ENCODE data around the gene GPC3.
"Not testable (repeated sequence)": the region's sequence is repeated elsewhere in the genome, so short reads cannot be mapped to it uniquely, and the experiment has no call there.

GPC3 gene

GRCh38 chrX:133918361-133918771 is 67.0 kb downstream of the GPC3 start:
- Mint-ChIP-seq H3K4me3 (no peak overlapping the region), H3K27ac (no peak overlapping the region), H3K4me1 (ENCODE audit: low read depth) (peaks cover 9% of the 10 kb centered on the region), H3K36me3 (ENCODE audit: low read depth) (no peaks in the 10 kb centered on the region), H3K27me3 (ENCODE audit: low read depth) (no peaks in the 10 kb centered on the region), H3K9me3 (no peaks in the 10 kb centered on the region)

- Mint-ChIP-seq H3K27ac (no peak overlapping the region), H3K4me1 (ENCODE audit: low read depth) (peaks cover 3% of the 10 kb centered on the region), H3K36me3 (ENCODE audit: low read depth) (no peaks in the 10 kb centered on the region), H3K27me3 (ENCODE audit: low read depth) (no peaks in the 10 kb centered on the region), H3K4me3 (no peak overlapping the region), H3K9me3 (no peaks in the 10 kb centered on the region)
These were observed 68.2 kb downstream of the GPC3 start for GRCh38 chrX:133916984-133917722.

GRCh38 chrX:133913658-133914388 is 71.6 kb downstream of the GPC3 start:
- no peak overlapping the region for H3K4me3 Mint-ChIP-seq
- H3K4me1 Mint-ChIP-seq (ENCODE audit: low read depth): no peaks in the 10 kb centered on the region
- no peaks in the 10 kb centered on the region for H3K36me3 Mint-ChIP-seq (ENCODE audit: low read depth)
- H3K9me3 Mint-ChIP-seq: no peaks in the 10 kb centered on the region
- H3K27me3 Mint-ChIP-seq (ENCODE audit: low read depth): no peaks in the 10 kb centered on the region
- H3K27ac Mint-ChIP-seq: no peak overlapping the region

DNA sequence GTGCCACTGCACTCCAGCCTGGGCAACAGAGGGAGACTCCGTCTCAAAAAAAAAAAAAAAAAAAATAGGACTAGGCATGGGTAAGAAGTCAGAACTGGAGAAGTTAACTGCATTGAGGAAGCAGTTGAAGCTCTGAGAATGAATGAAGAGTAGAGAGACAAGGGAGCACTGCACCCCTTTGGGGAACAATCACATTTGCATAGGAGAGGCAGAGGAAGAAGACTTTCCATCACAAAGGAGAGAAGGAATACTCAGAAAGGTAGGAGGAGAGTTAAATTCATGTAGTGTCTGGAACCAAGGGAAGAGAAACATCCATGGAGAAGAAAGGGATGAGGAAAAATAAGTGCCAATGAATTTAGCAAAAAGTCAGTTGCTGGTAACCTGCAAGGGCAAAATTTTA is 72.4 kb downstream of the GPC3 start:
- Mint-ChIP-seq H3K4me1 (ENCODE audit: low read depth) (no peaks in the 10 kb centered on the region), H3K27ac (no peak overlapping the region), H3K9me3 (no peaks in the 10 kb centered on the region), H3K27me3 (ENCODE audit: low read depth) (no peaks in the 10 kb centered on the region), H3K4me3 (no peak overlapping the region), H3K36me3 (ENCODE audit: low read depth) (no peaks in the 10 kb centered on the region)

- Mint-ChIP-seq H3K4me3 (no peak overlapping the region), H3K36me3 (ENCODE audit: low read depth) (no peaks in the 10 kb centered on the region), H3K9me3 (no peaks in the 10 kb centered on the region), H3K27ac (no peak overlapping the region), H3K4me1 (ENCODE audit: low read depth) (no peaks in the 10 kb centered on the region), H3K27me3 (ENCODE audit: low read depth) (no peaks in the 10 kb centered on the region)
These were observed 73.4 kb downstream of the GPC3 start for GRCh38 chrX:133911825-133912495.

GRCh38 chrX:133910539-133910938 is 74.9 kb downstream of the GPC3 start:
- H3K4me3 Mint-ChIP-seq: no peak overlapping the region
- no peak overlapping the region for H3K27ac Mint-ChIP-seq
- no peaks in the 10 kb centered on the region for H3K27me3 Mint-ChIP-seq (ENCODE audit: low read depth)
- H3K9me3 Mint-ChIP-seq: no peaks in the 10 kb centered on the region
- H3K36me3 Mint-ChIP-seq (ENCODE audit: low read depth): no peaks in the 10 kb centered on the region
- H3K4me1 Mint-ChIP-seq (ENCODE audit: low read depth): no peaks in the 10 kb centered on the region

GRCh38 chrX:133909888-133910287 is 75.5 kb downstream of the GPC3 start:
- Mint-ChIP-seq H3K4me3 (no peak overlapping the region), H3K27ac (no peak overlapping the region), H3K36me3 (ENCODE audit: low read depth) (no peaks in the 10 kb centered on the region), H3K4me1 (ENCODE audit: low read depth) (no peaks in the 10 kb centered on the region), H3K27me3 (ENCODE audit: low read depth) (no peaks in the 10 kb centered on the region), H3K9me3 (no peaks in the 10 kb centered on the region)

- Mint-ChIP-seq H3K36me3 (ENCODE audit: low read depth) (no peaks in the 10 kb centered on the region), H3K27ac (no peak overlapping the region), H3K27me3 (ENCODE audit: low read depth) (no peaks in the 10 kb centered on the region), H3K4me3 (no peak overlapping the region), H3K4me1 (ENCODE audit: low read depth) (no peaks in the 10 kb centered on the region), H3K9me3 (no peaks in the 10 kb centered on the region)
These were observed 77.0 kb downstream of the GPC3 start for GRCh38 chrX:133908223-133908955.

DNA sequence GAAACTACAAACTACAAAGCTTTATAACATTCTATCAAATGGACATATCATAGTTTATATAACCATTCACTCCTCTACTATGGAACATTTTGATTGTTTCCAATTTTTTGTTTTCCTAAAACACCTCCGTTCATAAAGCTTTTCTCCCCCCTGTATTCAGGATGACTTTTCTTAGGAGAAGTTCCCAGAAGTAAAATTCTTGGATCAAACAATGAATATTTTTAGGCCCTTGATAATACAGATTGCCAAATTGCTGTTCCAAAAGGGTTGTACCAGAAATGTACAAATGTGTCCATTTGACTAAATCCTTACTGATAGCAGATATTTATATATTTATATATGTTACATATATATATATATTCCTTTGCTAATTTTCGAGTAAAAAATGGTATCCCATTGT is 77.8 kb downstream of the GPC3 start:
- Mint-ChIP-seq H3K27me3 (ENCODE audit: low read depth) (no peaks in the 10 kb centered on the region), H3K27ac (no peak overlapping the region), H3K4me1 (ENCODE audit: low read depth) (no peaks in the 10 kb centered on the region), H3K9me3 (no peaks in the 10 kb centered on the region), H3K36me3 (ENCODE audit: low read depth) (no peaks in the 10 kb centered on the region), H3K4me3 (no peak overlapping the region)

- Mint-ChIP-seq H3K4me1 (ENCODE audit: low read depth) (no peaks in the 10 kb centered on the region), H3K27ac (no peak overlapping the region), H3K36me3 (ENCODE audit: low read depth) (no peaks in the 10 kb centered on the region), H3K27me3 (ENCODE audit: low read depth) (no peaks in the 10 kb centered on the region), H3K4me3 (no peak overlapping the region), H3K9me3 (no peaks in the 10 kb centered on the region)
These were observed 80.1 kb downstream of the GPC3 start for GRCh38 chrX:133905305-133905704.

DNA sequence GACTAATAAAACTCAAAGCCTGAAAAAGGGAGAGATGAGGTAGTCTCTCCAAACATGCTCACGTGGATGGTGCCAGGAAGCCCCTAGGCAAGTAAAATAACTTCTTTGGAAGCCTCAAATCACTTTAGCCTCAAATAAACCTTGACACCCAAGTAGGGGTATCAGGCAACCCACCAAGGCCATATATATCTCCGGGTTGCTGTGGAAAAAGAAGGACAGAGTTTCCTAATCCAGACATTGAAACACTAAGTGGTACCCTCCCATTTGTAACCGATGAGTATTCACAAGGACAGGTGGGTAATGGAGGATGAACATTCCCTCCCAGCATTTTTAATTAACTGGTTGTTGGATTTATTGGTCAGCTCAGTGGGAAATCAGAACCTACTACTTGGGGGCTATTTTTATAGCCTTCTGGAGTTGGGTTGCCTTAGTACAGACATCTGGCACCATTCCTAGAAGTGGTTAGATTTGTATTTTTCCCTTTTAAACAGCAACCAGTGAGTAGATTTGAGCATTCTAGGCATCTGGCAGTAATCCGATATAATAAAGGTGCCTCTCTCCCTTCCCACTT is 87.7 kb downstream of the GPC3 start:
- no peaks in the 10 kb centered on the region for H3K36me3 Mint-ChIP-seq (ENCODE audit: low read depth)
- H3K4me1 Mint-ChIP-seq (ENCODE audit: low read depth): no peaks in the 10 kb centered on the region
- H3K4me3 Mint-ChIP-seq: no peak overlapping the region
- H3K27ac Mint-ChIP-seq: no peak overlapping the region
- H3K27me3 Mint-ChIP-seq (ENCODE audit: low read depth): no peaks in the 10 kb centered on the region
- H3K9me3 Mint-ChIP-seq: no peaks in the 10 kb centered on the region

GRCh38 chrX:133892337-133892736 is 93.1 kb downstream of the GPC3 start:
- Mint-ChIP-seq H3K4me1 (ENCODE audit: low read depth) (no peaks in the 10 kb centered on the region), H3K36me3 (ENCODE audit: low read depth) (no peaks in the 10 kb centered on the region), H3K4me3 (no peak overlapping the region), H3K9me3 (no peaks in the 10 kb centered on the region), H3K27me3 (ENCODE audit: low read depth) (no peaks in the 10 kb centered on the region), H3K27ac (no peak overlapping the region)

DNA sequence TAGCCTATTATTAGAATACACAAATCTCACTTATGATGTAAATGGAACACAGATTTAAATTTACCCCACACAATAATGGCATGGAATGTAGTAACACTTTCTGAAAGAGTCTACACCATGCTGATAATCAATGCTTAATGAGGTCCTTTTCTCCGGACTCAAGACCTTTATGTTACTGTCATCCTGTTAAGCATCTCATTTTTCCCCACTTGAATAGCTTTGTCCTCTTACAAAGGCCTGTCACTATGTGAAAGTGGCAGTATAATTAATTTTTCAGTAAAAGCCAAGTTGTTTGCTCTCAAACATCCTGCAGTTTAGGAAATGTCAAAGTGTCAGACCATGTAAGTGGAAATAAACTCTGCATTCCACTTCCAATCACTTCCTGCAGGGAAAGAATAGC is 96.4 kb downstream of the GPC3 start:
- no peak overlapping the region for H3K4me3 Mint-ChIP-seq
- no peaks in the 10 kb centered on the region for H3K4me1 Mint-ChIP-seq (ENCODE audit: low read depth)
- H3K27me3 Mint-ChIP-seq (ENCODE audit: low read depth): no peaks in the 10 kb centered on the region
- no peak overlapping the region for H3K27ac Mint-ChIP-seq
- no peaks in the 10 kb centered on the region for H3K9me3 Mint-ChIP-seq
- H3K36me3 Mint-ChIP-seq (ENCODE audit: low read depth): no peaks in the 10 kb centered on the region

- H3K4me1 Mint-ChIP-seq (ENCODE audit: low read depth); H3K4me3 Mint-ChIP-seq; H3K9me3 Mint-ChIP-seq; H3K36me3 Mint-ChIP-seq (ENCODE audit: low read depth); H3K27me3 Mint-ChIP-seq (ENCODE audit: low read depth); H3K27ac Mint-ChIP-seq: not testable (repeated sequence)
These were observed 97.3 kb downstream of the GPC3 start for GRCh38 chrX:133888084-133888483.

Data from T-helper 1 cell treated with Interleukin-12 subunit alpha and Interleukin-12 subunit beta and Interleukin-4 antibody, amounts not matched to agents 30 μg/mL and 1 μg/mL, for 36 hours (primary cell).